Activated CD8-positive, alpha-beta T cell treated with anti-CD3 and anti-CD28 coated beads for 36 hours (primary cell): ENCODE results near the gene FMNL1. TPM values are rescaled to one million over a fixed set of nuclear protein-coding genes. Genes with fewer than 3 reads are reported as not detected.

Experiments used
- ATAC-seq: fragments of 200-7000 bp; cut with Tn5 transposase; one replicate; pipeline ENCODE4 v1.10.0; 2021; ENCODE audit warnings: mild to moderate bottlenecking, moderate library complexity
- CTCF ChIA-PET: fragments of 350-600 bp; sonication (Branson Sonifier 250); formaldehyde crosslinking; loops from one replicate; lab custom pipeline; 2021; ENCODE audit warnings: antibody characterized with exemption; lab: Charles Lee
- POLR2A ChIA-PET: fragments of 350-600 bp; sonication (Branson Sonifier 250); formaldehyde crosslinking; loops from one replicate; lab custom pipeline; 2021; ENCODE audit warnings: antibody characterized with exemption; lab: Charles Lee
- DNase-seq: peaks from one replicate; pipeline ENCODE4 v3.0.0-alpha.2; 2020
- H3K27ac Mint-ChIP-seq: one replicate; pipeline ENCODE4 v1.8.0; 2021; ENCODE audit warnings: mild to moderate bottlenecking, mixed read lengths
- H3K27me3 Mint-ChIP-seq: one replicate; pipeline ENCODE4 v1.8.0; 2021; ENCODE audit warnings: mixed read lengths
- H3K36me3 Mint-ChIP-seq: one replicate; pipeline ENCODE4 v1.8.0; 2021; ENCODE audit warnings: low read depth, mixed read lengths
- H3K4me1 Mint-ChIP-seq: one replicate; pipeline ENCODE4 v1.8.0; 2021; ENCODE audit warnings: low read depth, mixed read lengths
- H3K4me3 Mint-ChIP-seq: one replicate; pipeline ENCODE4 v1.8.0; 2021; ENCODE audit warnings: mild to moderate bottlenecking, moderate library complexity, mixed read lengths
- H3K9me3 Mint-ChIP-seq: one replicate; pipeline ENCODE4 v1.8.0; 2021; ENCODE audit warnings: mixed read lengths
- intact Hi-C: fragments of 100-400 bp; cut with micrococcal nuclease; formaldehyde crosslinking; loops from one replicate; pipeline ENCODE4 v1.10.0; 2022
- total RNA-seq, 2 experiments: library from RNA; stranded (reverse); gene quantifications; one replicate each; pipeline ENCODE4 v1.2.3, GENCODE V29; 2021
- TF ChIP-seq, protein P1 (sequence below): fragments of 200-600 bp; IDR thresholded peaks from one replicate; pipeline ENCODE4 v1.8.0; 2022; ENCODE audit warnings: antibody characterized with exemption, mild to moderate bottlenecking

Gene FMNL1
- total RNA-seq, 2 experiments from 2014 or later, result 285 to 298 TPM

DNA sequence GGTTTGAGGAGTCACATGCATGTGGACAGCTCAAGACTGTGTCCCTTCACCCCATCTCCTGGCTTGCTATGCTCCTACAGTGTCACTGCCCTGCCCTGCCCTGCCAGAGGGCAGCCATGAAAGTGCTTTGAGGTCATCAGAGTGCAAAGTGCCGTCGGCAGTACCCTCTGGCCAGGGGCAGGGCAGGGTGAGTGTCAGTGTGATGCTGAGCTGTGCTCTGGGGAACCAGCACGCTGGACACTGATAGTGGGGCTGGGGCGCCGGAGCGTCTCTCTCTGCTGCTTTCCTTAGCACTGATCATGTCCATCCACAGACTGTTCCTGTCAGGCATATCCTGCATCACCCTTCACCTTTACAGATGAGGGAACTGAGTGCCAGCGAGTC is 41.8 kb downstream of the FMNL1 start:
- CTCF ChIA-PET, result interaction anchor here (0.8 to 2.2 kb wide), 7 partner anchors 8 to 130 kb away, joined by 3 to 9 read pairs (median 5); partner anchors contain the start of gene ACBD4
- ATAC-seq (no peak), DNase-seq (no peak)
- POLR2A ChIA-PET, result interaction anchor here (0.6 to 2.1 kb wide), 4 partner anchors 14 to 55 kb away, joined by 3 to 9 read pairs (median 4); no protein-coding TSS in a partner anchor
- Mint-ChIP-seq H3K27me3 (no peaks in the 10 kb centered on the region), H3K4me3 (no peak overlapping the region), H3K4me1 (peaks cover 33% of the 10 kb centered on the region), H3K9me3 (no peaks in the 10 kb centered on the region), H3K27ac (peak overlapping the region; percentile 85), H3K36me3 (peaks cover 36% of the 10 kb centered on the region)
- TF ChIP-seq, protein P1, sequence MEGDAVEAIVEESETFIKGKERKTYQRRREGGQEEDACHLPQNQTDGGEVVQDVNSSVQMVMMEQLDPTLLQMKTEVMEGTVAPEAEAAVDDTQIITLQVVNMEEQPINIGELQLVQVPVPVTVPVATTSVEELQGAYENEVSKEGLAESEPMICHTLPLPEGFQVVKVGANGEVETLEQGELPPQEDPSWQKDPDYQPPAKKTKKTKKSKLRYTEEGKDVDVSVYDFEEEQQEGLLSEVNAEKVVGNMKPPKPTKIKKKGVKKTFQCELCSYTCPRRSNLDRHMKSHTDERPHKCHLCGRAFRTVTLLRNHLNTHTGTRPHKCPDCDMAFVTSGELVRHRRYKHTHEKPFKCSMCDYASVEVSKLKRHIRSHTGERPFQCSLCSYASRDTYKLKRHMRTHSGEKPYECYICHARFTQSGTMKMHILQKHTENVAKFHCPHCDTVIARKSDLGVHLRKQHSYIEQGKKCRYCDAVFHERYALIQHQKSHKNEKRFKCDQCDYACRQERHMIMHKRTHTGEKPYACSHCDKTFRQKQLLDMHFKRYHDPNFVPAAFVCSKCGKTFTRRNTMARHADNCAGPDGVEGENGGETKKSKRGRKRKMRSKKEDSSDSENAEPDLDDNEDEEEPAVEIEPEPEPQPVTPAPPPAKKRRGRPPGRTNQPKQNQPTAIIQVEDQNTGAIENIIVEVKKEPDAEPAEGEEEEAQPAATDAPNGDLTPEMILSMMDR, result no peak
- intact Hi-C loops, result loop anchor here (5.0 kb wide), 1 partner anchor 41 kb away; the partner anchor contains the start of gene FMNL1

DNA sequence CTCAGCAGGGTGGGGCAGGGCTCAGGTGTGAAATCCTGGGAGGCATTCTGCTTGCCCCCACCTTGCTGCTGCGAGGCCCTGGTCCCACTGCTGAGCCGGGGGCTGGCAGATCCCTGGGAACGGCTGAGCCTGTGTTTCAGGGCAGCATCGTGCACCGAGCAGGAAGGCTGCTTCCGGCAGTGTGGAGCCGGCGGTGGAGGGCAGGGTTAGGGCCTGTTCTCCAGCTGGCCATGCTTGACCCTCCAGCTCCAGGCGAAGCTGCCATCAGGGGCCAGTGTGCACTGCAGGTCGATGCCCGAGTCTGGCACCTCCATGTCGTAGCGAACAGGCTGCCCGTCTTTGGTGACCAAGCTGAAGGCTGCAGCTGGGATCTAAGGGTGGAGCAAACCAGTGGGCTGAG is 42.7 kb downstream of the FMNL1 start:
- H3K27me3 Mint-ChIP-seq, result no peaks in the 10 kb centered on the region
- intact Hi-C loops, result loop anchor here (5.0 kb wide), 1 partner anchor 42 kb away; the partner anchor contains the start of gene FMNL1
- peak overlapping the region; percentile 15 for H3K27ac Mint-ChIP-seq
- ChIA-PET POLR2A (interaction anchor here (0.6 to 2.1 kb wide), 3 partner anchors 13 to 1562 kb away, joined by 3 to 5 read pairs (median 3); no protein-coding TSS in a partner anchor), CTCF (interaction anchor here (1.6 to 2.9 kb wide), 2 partner anchors 28 to 45 kb away, joined by 4 to 27 read pairs; no protein-coding TSS in a partner anchor)
- DNase-seq, result no peak
- ATAC-seq, result no peak
- no peak overlapping the region for H3K4me3 Mint-ChIP-seq
- TF ChIP-seq, protein P1, result no peak
- no peaks in the 10 kb centered on the region for H3K9me3 Mint-ChIP-seq
- H3K4me1 Mint-ChIP-seq, result peaks cover 33% of the 10 kb centered on the region
- H3K36me3 Mint-ChIP-seq, result peaks cover 41% of the 10 kb centered on the region

DNA sequence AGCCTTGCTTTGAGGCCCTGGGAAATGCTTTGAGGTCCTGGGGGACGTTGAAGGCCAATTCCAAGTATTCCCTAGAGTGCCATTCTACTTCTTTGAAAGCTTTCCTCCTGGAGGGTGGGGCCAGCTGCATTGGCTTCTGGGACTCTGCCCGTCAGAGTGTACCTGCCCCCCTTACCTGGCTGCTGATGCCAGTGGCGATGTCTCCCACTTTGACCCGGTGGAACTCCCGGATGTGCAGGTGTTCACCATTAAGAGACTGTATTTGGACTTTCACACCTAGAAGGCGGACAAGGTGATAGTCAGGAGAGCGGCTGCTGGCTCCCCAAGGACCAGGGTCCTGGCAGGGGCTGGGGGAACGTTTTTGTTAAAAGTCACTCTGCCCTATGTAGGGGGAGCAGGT is 43.3 kb downstream of the FMNL1 start:
- ChIA-PET CTCF (interaction anchor here (1.0 to 2.9 kb wide), 5 partner anchors 16 to 130 kb away, joined by 3 to 27 read pairs (median 3); partner anchors contain the start of gene ACBD4), POLR2A (interaction anchor here (0.6 to 2.1 kb wide), 5 partner anchors 8 to 1561 kb away, joined by 3 to 5 read pairs (median 3); no protein-coding TSS in a partner anchor)
- no peaks in the 10 kb centered on the region for H3K9me3 Mint-ChIP-seq
- no peaks in the 10 kb centered on the region for H3K27me3 Mint-ChIP-seq
- H3K27ac Mint-ChIP-seq, result no peak overlapping the region
- TF ChIP-seq, protein P1, result no peak
- H3K36me3 Mint-ChIP-seq, result peaks cover 46% of the 10 kb centered on the region
- H3K4me3 Mint-ChIP-seq, result no peak overlapping the region
- H3K4me1 Mint-ChIP-seq, result peaks cover 37% of the 10 kb centered on the region
- ATAC-seq (no peak), DNase-seq (no peak)
- intact Hi-C loops, result loop anchor here (5.0 kb wide), 1 partner anchor 43 kb away; the partner anchor contains the start of gene FMNL1

DNA sequence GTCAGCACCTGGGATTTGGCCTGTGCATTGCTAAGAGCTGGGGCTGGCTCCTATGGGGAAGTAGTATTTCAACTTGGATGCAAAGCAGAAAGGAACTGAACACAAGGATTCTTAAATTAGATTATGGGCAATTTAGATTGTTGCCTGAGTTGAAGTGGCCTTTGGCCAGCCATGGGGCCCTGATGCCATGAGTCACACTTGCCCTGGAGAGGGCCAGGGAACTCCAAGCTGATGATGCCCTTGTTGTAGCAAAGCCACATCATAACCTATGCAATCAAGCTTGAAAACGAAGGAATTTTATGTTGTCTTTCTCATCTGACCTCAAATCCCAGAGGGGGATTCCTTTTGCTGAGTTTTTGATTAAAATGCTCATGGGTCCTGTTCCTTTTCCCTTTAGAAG is 44.1 kb downstream of the FMNL1 start:
- TF ChIP-seq, protein P1, result no peak
- Mint-ChIP-seq H3K27me3 (no peaks in the 10 kb centered on the region), H3K9me3 (no peaks in the 10 kb centered on the region), H3K4me1 (peaks cover 45% of the 10 kb centered on the region), H3K27ac (peak overlapping the region; percentile 64), H3K4me3 (no peak overlapping the region), H3K36me3 (peaks cover 54% of the 10 kb centered on the region)
- ChIA-PET CTCF (interaction anchor here (1.0 to 2.9 kb wide), 9 partner anchors 11 to 130 kb away, joined by 3 to 27 read pairs (median 5); partner anchors contain the start of gene ACBD4), POLR2A (interaction anchor here (1.0 to 1.4 kb wide), 3 partner anchors 28 to 135 kb away, joined by 3 read pairs; no protein-coding TSS in a partner anchor)
- no peak for DNase-seq
- ATAC-seq, result no peak
- intact Hi-C loops, result no loop called here
